Cardiac fibroblast (primary cell): ENCODE results near the gene PLK2.

Source experiments
- DNase-seq, 2 donors: peaks; one replicate each; pipeline versions ENCODE4 v3.0.0 to v3.0.0-alpha.2; 2010; ENCODE audit warnings: low read depth in 2 of 2
- H3K4me3 ChIP-seq, 2 donors: replicated peaks in 1 of 2; 1 replicate in 1 of 2; 2 replicates in 1 of 2; pipeline ENCODE4 v1.5.1; 2011; ENCODE audit warnings: low read depth in 2 of 2, low read length in 2 of 2, mild to moderate bottlenecking in 2 of 2, moderate library complexity in 1 of 2
- TF ChIP-seq, protein P1 (sequence below): IDR thresholded peaks from one replicate; pipeline ENCODE4 v1.5.1; 2011; ENCODE audit warnings: low read depth, mild to moderate bottlenecking, low read length, inconsistent platforms

PLK2 gene

DNA sequence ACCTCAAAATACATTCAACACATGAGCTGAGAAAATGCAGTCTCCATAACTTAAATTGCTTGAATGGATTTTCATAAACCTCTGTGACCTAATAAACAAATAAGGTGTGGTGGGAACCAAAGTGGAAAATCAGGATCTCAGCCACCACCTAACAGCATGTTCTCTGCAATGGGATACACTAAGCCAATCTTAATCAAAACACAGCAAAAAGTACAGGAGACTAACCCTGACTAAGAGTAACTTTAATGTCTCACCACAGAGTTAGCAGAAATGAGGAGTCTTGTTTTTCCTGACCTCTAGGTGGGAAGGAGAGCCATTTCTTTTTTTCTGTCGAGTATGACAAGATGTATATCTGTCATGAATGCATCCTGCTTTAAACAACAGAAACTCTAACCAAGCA is 48.5 kb downstream of the PLK2 start:
- H3K4me3 ChIP-seq, result no peak overlapping the region
- no peak for DNase-seq
- TF ChIP-seq, protein P1, sequence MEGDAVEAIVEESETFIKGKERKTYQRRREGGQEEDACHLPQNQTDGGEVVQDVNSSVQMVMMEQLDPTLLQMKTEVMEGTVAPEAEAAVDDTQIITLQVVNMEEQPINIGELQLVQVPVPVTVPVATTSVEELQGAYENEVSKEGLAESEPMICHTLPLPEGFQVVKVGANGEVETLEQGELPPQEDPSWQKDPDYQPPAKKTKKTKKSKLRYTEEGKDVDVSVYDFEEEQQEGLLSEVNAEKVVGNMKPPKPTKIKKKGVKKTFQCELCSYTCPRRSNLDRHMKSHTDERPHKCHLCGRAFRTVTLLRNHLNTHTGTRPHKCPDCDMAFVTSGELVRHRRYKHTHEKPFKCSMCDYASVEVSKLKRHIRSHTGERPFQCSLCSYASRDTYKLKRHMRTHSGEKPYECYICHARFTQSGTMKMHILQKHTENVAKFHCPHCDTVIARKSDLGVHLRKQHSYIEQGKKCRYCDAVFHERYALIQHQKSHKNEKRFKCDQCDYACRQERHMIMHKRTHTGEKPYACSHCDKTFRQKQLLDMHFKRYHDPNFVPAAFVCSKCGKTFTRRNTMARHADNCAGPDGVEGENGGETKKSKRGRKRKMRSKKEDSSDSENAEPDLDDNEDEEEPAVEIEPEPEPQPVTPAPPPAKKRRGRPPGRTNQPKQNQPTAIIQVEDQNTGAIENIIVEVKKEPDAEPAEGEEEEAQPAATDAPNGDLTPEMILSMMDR, result no peak

DNA sequence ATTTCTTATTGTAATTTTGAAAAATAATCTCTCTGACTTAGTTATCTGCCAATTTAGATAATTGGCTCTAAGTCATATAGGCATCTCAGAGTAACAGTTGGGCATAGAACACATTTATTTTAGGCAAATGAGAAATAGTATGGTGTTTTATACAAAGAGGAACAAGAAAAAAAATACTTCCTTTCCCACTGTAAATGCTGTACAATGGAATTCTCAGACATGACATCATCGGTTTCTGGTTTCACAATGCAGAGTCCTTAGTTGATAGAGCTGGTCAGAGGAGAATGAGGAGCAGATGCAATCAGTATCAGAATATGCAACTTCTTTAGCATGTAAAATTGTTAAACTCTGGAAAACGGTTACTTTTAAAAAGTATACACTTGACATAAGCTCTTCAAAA is 49.4 kb downstream of the PLK2 start:
- no peak overlapping the region for H3K4me3 ChIP-seq
- TF ChIP-seq, protein P1, result no peak
- DNase-seq, result peak; percentile 65 to 89

DNA sequence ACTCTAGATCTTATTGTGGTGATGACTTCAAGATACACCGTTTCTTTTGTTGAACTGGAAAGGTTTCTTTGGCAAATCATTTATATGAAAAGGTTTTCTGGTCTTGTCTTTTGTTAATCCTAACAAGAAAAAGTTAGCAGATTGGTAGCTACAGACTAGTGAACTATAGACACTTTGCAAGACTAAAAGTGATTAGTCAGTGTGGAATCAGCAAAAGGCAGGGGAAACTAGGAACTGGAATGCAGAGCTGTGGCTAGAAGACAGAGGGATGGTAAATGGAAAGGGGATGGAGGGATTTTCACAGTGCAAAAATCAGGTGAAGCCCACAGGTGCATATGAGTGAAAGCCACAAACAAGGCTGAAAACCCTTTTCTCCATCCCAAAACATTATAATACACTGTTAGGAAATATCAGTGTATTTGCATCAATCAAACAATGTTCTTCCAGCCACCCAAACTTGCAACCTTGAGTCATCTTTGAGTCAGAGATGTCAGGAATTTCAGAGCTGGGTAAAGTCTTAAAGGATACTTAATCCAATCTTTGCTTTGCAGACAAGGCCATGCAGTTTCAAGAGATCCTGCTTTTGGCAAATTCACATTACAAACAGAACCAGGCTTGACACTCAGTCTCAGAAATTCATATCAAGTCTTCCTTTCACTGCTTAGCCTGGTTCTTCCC is 52.7 kb downstream of the PLK2 start:
- TF ChIP-seq, protein P1, result no peak
- DNase-seq, result peak; percentile 25 to 82
- no peak overlapping the region for H3K4me3 ChIP-seq

DNA sequence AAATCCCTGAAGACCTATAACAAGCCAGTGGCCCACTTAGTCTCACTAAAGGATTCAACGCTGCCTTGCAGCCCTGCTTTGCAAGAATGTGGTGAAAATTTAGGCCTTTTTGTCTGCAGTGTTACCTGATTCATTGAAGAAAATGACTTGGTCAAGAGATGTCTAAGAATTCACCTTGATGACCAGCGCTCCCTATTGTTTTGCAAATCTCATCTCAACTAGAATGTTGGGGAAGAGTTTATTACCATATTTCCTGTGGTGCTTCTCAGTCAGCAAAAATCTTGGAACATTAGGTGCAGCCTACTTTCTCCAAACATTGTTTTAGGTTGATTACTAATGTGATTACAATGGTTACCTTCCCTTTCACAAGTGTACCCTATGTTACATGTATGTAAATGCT is 53.5 kb downstream of the PLK2 start:
- DNase-seq, result peak in 1 of 2 donors; percentile 6
- TF ChIP-seq, protein P1, result no peak
- no peak overlapping the region for H3K4me3 ChIP-seq

DNA sequence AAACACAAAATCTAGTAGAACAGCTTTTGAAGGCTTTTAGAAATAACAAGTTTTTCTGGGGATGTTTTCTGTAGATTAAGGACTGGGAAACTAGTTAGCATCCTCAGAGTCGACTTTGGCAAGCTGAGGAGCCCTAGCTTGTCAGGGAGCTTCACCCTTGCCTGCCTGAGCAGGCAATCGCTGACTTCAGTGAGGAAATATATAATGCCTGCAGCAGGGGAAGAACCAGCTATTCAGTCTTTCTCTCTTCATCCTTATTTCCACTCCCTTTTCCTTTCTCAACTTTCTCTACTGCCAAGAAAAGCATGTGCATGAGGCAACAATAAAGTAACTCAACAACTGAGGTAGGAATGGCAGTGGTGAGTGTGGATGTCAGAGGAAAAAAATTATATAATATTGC is 54.7 kb downstream of the PLK2 start:
- H3K4me3 ChIP-seq, result no peak overlapping the region
- no peak for DNase-seq
- TF ChIP-seq, protein P1, result no peak

DNA sequence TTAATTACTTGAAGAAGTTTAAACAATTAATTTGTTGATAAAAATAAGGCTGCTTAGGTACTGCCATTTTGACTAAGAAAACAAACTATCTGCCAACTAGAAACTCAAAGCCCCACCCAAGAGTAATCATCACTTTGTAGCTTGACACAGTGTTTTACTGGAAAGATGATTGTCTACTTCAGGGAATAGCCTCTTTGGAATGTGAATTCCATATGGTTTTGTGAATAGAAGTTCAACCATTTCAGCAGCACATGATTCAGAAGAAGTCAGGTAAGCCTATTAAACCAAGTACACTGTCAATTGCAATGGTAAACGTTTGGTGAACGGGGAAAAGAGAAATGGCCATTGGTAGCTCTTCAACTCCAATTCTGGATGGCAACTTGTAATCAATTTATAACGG is 55.2 kb downstream of the PLK2 start:
- TF ChIP-seq, protein P1, result no peak
- DNase-seq, result no peak
- H3K4me3 ChIP-seq, result no peak overlapping the region
